Measurements from ENCODE around the gene SUSD3.

DNA sequence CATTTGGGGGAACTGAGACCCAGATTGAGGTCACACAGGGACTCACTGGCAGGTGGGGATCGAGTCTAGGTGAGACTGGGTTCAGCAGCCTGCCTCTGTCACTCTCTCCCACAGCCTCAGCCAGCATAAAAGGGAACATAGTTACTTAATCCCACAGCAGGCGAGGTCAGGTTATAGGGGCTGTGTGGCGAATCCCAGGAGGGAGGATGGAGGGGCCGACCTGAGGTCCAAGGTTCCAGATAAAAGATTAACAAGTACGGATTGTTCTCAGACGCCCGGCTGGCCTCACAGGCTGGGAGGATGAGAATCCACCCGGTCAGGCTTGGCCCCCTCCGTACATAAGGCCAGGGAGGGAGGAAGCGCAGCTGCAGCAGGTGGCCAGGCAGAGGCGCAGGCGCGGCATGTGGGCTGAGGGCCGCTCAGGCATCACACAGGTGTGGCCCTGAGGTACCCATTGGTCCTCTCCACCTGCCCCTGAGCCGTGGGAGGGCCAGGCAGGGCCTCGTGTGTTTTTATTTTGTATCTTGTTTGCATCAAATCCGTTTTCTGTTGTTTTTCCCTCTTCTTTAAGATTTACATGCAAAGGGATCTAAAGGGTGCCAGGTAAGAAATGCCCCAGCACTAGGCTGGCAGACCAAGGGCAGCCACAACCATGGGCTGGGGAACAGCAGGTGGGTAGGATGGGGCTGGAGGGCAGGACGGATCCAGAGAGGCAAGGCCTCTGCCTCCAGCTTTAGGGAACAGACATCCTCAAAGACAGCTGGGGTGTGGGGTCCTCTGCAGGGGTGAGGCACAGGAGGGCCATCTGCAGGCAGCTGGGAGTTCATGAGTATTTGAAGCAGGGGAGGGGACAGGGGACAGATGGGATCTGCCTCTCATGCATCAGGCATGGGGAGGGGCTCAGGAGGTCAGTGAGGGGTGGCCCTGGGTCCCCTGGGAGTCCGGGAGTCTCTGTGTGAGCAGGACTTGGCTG, 3.6 kb downstream of the SUSD3 start:
- TF ChIP-seq, protein P1, sequence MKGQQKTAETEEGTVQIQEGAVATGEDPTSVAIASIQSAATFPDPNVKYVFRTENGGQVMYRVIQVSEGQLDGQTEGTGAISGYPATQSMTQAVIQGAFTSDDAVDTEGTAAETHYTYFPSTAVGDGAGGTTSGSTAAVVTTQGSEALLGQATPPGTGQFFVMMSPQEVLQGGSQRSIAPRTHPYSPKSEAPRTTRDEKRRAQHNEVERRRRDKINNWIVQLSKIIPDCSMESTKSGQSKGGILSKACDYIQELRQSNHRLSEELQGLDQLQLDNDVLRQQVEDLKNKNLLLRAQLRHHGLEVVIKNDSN (IDR thresholded peaks at IDR 0.05), result no peak
- TF ChIP-seq TCF12 (IDR thresholded peaks at IDR 0.05; ENCODE audit: low read depth) (no peak), CREB1 (IDR thresholded peaks at IDR 0.05; ENCODE audit: low read depth) (no peak), RAD21 (IDR thresholded peaks at IDR 0.05; ENCODE audit: low read depth) (peak; percentile 36; the same call in 1 of the 2 replicates), TEAD4 (IDR thresholded peaks at IDR 0.05) (no peak), EGR1 (IDR thresholded peaks at IDR 0.05) (no peak), FOXM1 (IDR thresholded peaks at IDR 0.05; ENCODE audit: borderline replicate concordance, low read depth) (no peak)
- TF ChIP-seq, protein P2, sequence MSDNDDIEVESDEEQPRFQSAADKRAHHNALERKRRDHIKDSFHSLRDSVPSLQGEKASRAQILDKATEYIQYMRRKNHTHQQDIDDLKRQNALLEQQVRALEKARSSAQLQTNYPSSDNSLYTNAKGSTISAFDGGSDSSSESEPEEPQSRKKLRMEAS (IDR thresholded peaks at IDR 0.05), result no peak
